SK-N-SH (cell line): ENCODE data around the gene UGT2A3. TPM values are rescaled to one million over a fixed set of nuclear protein-coding genes. Genes with fewer than 3 reads are reported as not detected.

Experiments
- CTCF ChIA-PET: fragments of 300-600, 350-600 bp; formaldehyde crosslinking; extraction: SDS; loops from one replicate; lab custom pipeline; 2021; lab: Yijun Ruan, JAX
- POLR2A ChIA-PET: fragments of 350-600 bp; sonication (Branson Sonifier 250); formaldehyde crosslinking; extraction: SDS; loops from one replicate; lab custom pipeline; 2020; ENCODE audit warnings: antibody characterized with exemption, inconsistent platforms; lab: Yijun Ruan, JAX
- DNase-seq: peaks from one replicate; pipeline ENCODE4 v3.0.0; 2012
- H2AFZ ChIP-seq: fragments of 200-600 bp; sonication (generic); 2 replicates; pipeline ENCODE4 v1.8.1; 2016; ENCODE audit warnings: antibody characterized with exemption, mild to moderate bottlenecking, low read depth
- H3F3A ChIP-seq: fragments of 200-600 bp; sonication (generic); replicated peaks from 2 replicates; pipeline ENCODE3; 2016; ENCODE audit warnings: antibody characterized with exemption, mild to moderate bottlenecking; ENCODE audit not compliant: insufficient read depth
- H3K27ac ChIP-seq, 2 experiments: fragments of 200-500 bp in 1 of 2; fragments of 200-600 bp in 1 of 2; sonication (Bioruptor generic) in 1 of 2; sonication (generic), shearing (Covaris generic) in 1 of 2; 2 replicates each; pipeline versions ENCODE4 v1.5.1 to v1.6.1; 2014 to 2016; ENCODE audit warnings: low read depth in 2 of 2, inconsistent platforms in 1 of 2, low read length in 1 of 2, mild to moderate bottlenecking in 1 of 2, mixed read lengths in 1 of 2
- H3K27me3 ChIP-seq: fragments of 200-600 bp; sonication (generic), shearing (Covaris generic); 2 replicates; pipeline ENCODE4 v1.6.1; 2016; ENCODE audit warnings: mixed run types; ENCODE audit not compliant: insufficient read depth
- H3K36me3 ChIP-seq, 2 experiments: fragments of 200-500 bp in 1 of 2; fragments of 200-600 bp in 1 of 2; sonication (Bioruptor generic) in 1 of 2; sonication (generic) in 1 of 2; replicated peaks in 1 of 2; 2 replicates each; pipeline versions ENCODE3 to v1.5.1; 2014 to 2016; ENCODE audit warnings: low read length in 1 of 2, mild to moderate bottlenecking in 1 of 2; ENCODE audit not compliant: insufficient read depth in 2 of 2, control insufficient read depth in 1 of 2
- H3K4me1 ChIP-seq, 2 experiments: fragments of 200-500 bp in 1 of 2; fragments of 200-600 bp in 1 of 2; sonication (Bioruptor generic) in 1 of 2; sonication (generic), shearing (Covaris generic) in 1 of 2; 2 replicates each; pipeline versions ENCODE4 v1.5.1 to v1.6.1; 2014 to 2016; ENCODE audit warnings: low read depth in 1 of 2, low read length in 1 of 2, mixed run types in 1 of 2; ENCODE audit not compliant: insufficient read depth in 2 of 2, control insufficient read depth in 1 of 2
- H3K4me2 ChIP-seq: fragments of 200-600 bp; sonication (generic), shearing (Covaris generic); 2 replicates; pipeline ENCODE4 v1.6.1; 2017; ENCODE audit warnings: mixed run types
- H3K4me3 ChIP-seq, 2 experiments: fragments of 200-500 bp in 1 of 2; fragments of 200-600 bp in 1 of 2; sonication (Bioruptor generic) in 1 of 2; sonication (generic), shearing (Covaris generic) in 1 of 2; 2 replicates each; pipeline versions ENCODE4 v1.5.1 to v1.8.1; 2014 to 2016; ENCODE audit warnings: low read depth in 2 of 2, inconsistent platforms in 1 of 2, low read length in 1 of 2, mild to moderate bottlenecking in 1 of 2, mixed read lengths in 1 of 2, moderate library complexity in 1 of 2
- H3K79me2 ChIP-seq: fragments of 200-600 bp; sonication (generic); 2 replicates; pipeline ENCODE4 v1.8.1; 2017; ENCODE audit warnings: mild to moderate bottlenecking; ENCODE audit not compliant: insufficient read depth
- H3K9ac ChIP-seq: fragments of 200-600 bp; sonication (generic); 2 replicates; pipeline ENCODE4 v1.6.1; 2017; ENCODE audit warnings: mixed run types
- H3K9me2 ChIP-seq: fragments of 200-600 bp; sonication (generic); 2 replicates; pipeline ENCODE4 v1.6.1; 2017; ENCODE audit warnings: mixed run types
- H3K9me3 ChIP-seq: fragments of 200-600 bp; sonication (generic); 2 replicates; pipeline ENCODE4 v1.6.1; 2017; ENCODE audit warnings: mixed run types, mild to moderate bottlenecking, moderate library complexity
- H4K20me1 ChIP-seq: fragments of 200-600 bp; sonication (generic); 2 replicates; pipeline ENCODE4 v1.6.1; 2017; ENCODE audit warnings: mild to moderate bottlenecking, mixed run types; ENCODE audit not compliant: insufficient read depth
- EZH2phosphoT487 ChIP-seq: fragments of 200-600 bp; sonication (generic); IDR thresholded peaks from 2 replicates; pipeline ENCODE4 v1.6.1; 2017; ENCODE audit warnings: low read depth, mixed run types, mild to moderate bottlenecking, antibody characterized with exemption, moderate library complexity, borderline replicate concordance
- FOSL2 ChIP-seq: IDR thresholded peaks from 2 replicates; pipeline ENCODE4 v1.4.0; 2012; ENCODE audit warnings: low read depth, mild to moderate bottlenecking, moderate library complexity, borderline replicate concordance
- FOXJ3 ChIP-seq: sonication (generic); formaldehyde crosslinking; IDR thresholded peaks from 2 replicates; pipeline ENCODE4 v1.5.1; 2020; ENCODE audit warnings: mild to moderate bottlenecking, missing genetic modification reagents
- FOXM1 ChIP-seq: IDR thresholded peaks from 2 replicates; pipeline ENCODE4 v1.4.0; 2012; ENCODE audit warnings: low read depth, mild to moderate bottlenecking
- MAX ChIP-seq: IDR thresholded peaks from 2 replicates; pipeline ENCODE4 v1.4.0; 2012; ENCODE audit warnings: low read depth
- MEF2A ChIP-seq: IDR thresholded peaks from 2 replicates; pipeline ENCODE4 v1.4.0; 2012; ENCODE audit warnings: low read depth, borderline replicate concordance
- MXI1 ChIP-seq: IDR thresholded peaks from 2 replicates; pipeline ENCODE4 v1.6.1; 2012; ENCODE audit warnings: mild to moderate bottlenecking, low read depth, low read length, improper control_type of control experiment
- NFIC ChIP-seq: IDR thresholded peaks from 2 replicates; pipeline ENCODE4 v1.4.0; 2012; ENCODE audit warnings: borderline replicate concordance
- RFX5 ChIP-seq: IDR thresholded peaks from 2 replicates; pipeline ENCODE4 v1.6.1; 2012; ENCODE audit warnings: mild to moderate bottlenecking, improper control_type of control experiment, low read length
- SIN3A ChIP-seq: IDR thresholded peaks from 2 replicates; pipeline ENCODE4 v1.6.1; 2012; ENCODE audit warnings: low read depth, mild to moderate bottlenecking, low read length, moderate library complexity, borderline replicate concordance
- SMC3 ChIP-seq: IDR thresholded peaks from 2 replicates; pipeline ENCODE4 v1.6.1; 2012; ENCODE audit warnings: low read depth, low read length, improper control_type of control experiment
- TEAD4 ChIP-seq: IDR thresholded peaks from 2 replicates; pipeline ENCODE4 v1.4.0; 2012; ENCODE audit warnings: mild to moderate bottlenecking, borderline replicate concordance; ENCODE audit not compliant: insufficient read depth
- USF1 ChIP-seq: IDR thresholded peaks from 2 replicates; pipeline ENCODE4 v1.4.0; 2012; ENCODE audit warnings: low read depth, borderline replicate concordance
- USF2 ChIP-seq: fragments of 150-350 bp; IDR thresholded peaks from 2 replicates; pipeline ENCODE4 v1.6.1; 2017; ENCODE audit warnings: antibody characterized with exemption, low read length, low read depth, borderline replicate concordance
- YY1 ChIP-seq: IDR thresholded peaks from 2 replicates; pipeline ENCODE4 v1.4.0; 2012; ENCODE audit warnings: low read depth, mild to moderate bottlenecking
- WGBS: methylation state at CpG from one replicate; pipeline ENCODE4 v1.1.6; 2017; ENCODE audit warnings: low lambda C conversion rate; 5-methylcytosine and 5-hydroxymethylcytosine counted together
- polyA plus RNA-seq, 3 experiments: library from polyadenylated mRNA; depleted of rRNA; stranded (reverse); fragments of >200 nt; gene quantifications; 2 replicates each; pipeline ENCODE4 v1.2.3, GENCODE V29; 2012

UGT2A3 gene
- polyA plus RNA-seq, 1 of the 3 experiments (the other 2 are of a cell fraction) = not detected

GRCh38 chr4:68953056-68953596 is 1.5 kb upstream of the UGT2A3 start:
- H3K36me3 ChIP-seq = no peaks in the 10 kb centered on the region
- ChIA-PET CTCF (no interaction called here), POLR2A (no interaction called here)
- no peak overlapping the region for H2AFZ ChIP-seq
- DNase-seq = no peak
- no peaks in the 10 kb centered on the region for H3K9me2 ChIP-seq
- no peaks in the 10 kb centered on the region for H3K27me3 ChIP-seq
- H3K4me1 ChIP-seq = no peaks in the 10 kb centered on the region
- 5% methylated on average over 2 of the region's 2 CpGs for WGBS
- H3K9ac ChIP-seq = no peak overlapping the region
- no peak overlapping the region for H3K4me2 ChIP-seq
- TF ChIP-seq FOSL2 (no peak), EZH2phosphoT487 (no peak), USF2 (no peak)
- no peaks in the 10 kb centered on the region for H4K20me1 ChIP-seq
- no peaks in the 10 kb centered on the region for H3K79me2 ChIP-seq
- H3F3A ChIP-seq = no peaks in the 10 kb centered on the region
- no peak overlapping the region for H3K4me3 ChIP-seq
- H3K9me3 ChIP-seq = no peaks in the 10 kb centered on the region
- no peak overlapping the region for H3K27ac ChIP-seq

- ChIA-PET POLR2A (no interaction called here), CTCF (no interaction called here)
- no peak for DNase-seq
- H3K9me3 ChIP-seq = no peaks in the 10 kb centered on the region
- no peaks in the 10 kb centered on the region for H3K36me3 ChIP-seq
- TF ChIP-seq YY1 (no peak), MXI1 (no peak), MEF2A (no peak), USF1 (no peak), FOXJ3 (CRISPR knock-in tag) (no peak), SIN3A (no peak), NFIC (no peak), RFX5 (no peak), FOXM1 (no peak), TEAD4 (no peak), MAX (no peak), SMC3 (no peak)
- H2AFZ ChIP-seq = no peak overlapping the region
- H3K27ac ChIP-seq = no peak overlapping the region
- no peak overlapping the region for H3K4me3 ChIP-seq
- H3K4me1 ChIP-seq = no peaks in the 10 kb centered on the region
- H3K27me3 ChIP-seq = no peaks in the 10 kb centered on the region
- H3K4me2 ChIP-seq = no peak overlapping the region
- no peaks in the 10 kb centered on the region for H3F3A ChIP-seq
- H4K20me1 ChIP-seq = no peaks in the 10 kb centered on the region
- no peak overlapping the region for H3K9ac ChIP-seq
- no peaks in the 10 kb centered on the region for H3K79me2 ChIP-seq
- no peaks in the 10 kb centered on the region for H3K9me2 ChIP-seq
- WGBS = 4% methylated on average over 2 of the region's 2 CpGs
Observed at GRCh38 chr4:68951806-68952585, 392 bp upstream of the UGT2A3 start.
